ENCODE measurements around the gene TPI1.

The TPI1 gene

GRCh38 chr12:6829536-6830220 is 37.7 kb upstream of the TPI1 start:
- Histone ChIP-seq H3K4me3 (ENCODE audit: low read depth, low read length, poor library complexity, severe bottlenecking) (peak overlapping the region; percentile 39), H4K20me1 (ENCODE audit: insufficient read depth, low read length) (no peaks in the 10 kb centered on the region), H3K4me2 (ENCODE audit: low read length) (peak overlapping the region; percentile 49; the same call in 1 of the 2 replicates), H3K4me1 (ENCODE audit: insufficient read depth, low read length, severe bottlenecking) (peaks cover 6% of the 10 kb centered on the region), H3K36me3 (ENCODE audit: insufficient read depth, low read length) (no peaks in the 10 kb centered on the region), H3K27ac (ENCODE audit: low read depth, low read length, poor library complexity, severe bottlenecking) (no peak overlapping the region), H3K9me2 (ENCODE audit: low read depth, low read length) (no peaks in the 10 kb centered on the region), H3K79me2 (ENCODE audit: insufficient read depth, low read length) (no peaks in the 10 kb centered on the region), H3K9ac (ENCODE audit: low read length) (no peak overlapping the region), H3K9me3 (ENCODE audit: low read length) (no peaks in the 10 kb centered on the region), H2AFZ (ENCODE audit: low read length) (no peak overlapping the region), H3F3A (ENCODE audit: insufficient read depth, low read length) (no peaks in the 10 kb centered on the region), H3K27me3 (ENCODE audit: insufficient read depth, low read length) (0 out of 2 replicates have a peak, but pooled peaks cover 5% of the 10 kb centered on the region)
- TF ChIP-seq EZH2 (IDR thresholded peaks at IDR 0.05; ENCODE audit: borderline replicate concordance, low read length) (no peak), CTCF (IDR thresholded peaks at IDR 0.05; ENCODE audit: low read length) (no peak)

- Histone ChIP-seq H3K9ac (ENCODE audit: low read length) (no peak overlapping the region), H3K4me2 (ENCODE audit: low read length) (no peak overlapping the region)
Observed at GRCh38 chr12:6830286-6830890, 36.9 kb upstream of the TPI1 start.

DNA sequence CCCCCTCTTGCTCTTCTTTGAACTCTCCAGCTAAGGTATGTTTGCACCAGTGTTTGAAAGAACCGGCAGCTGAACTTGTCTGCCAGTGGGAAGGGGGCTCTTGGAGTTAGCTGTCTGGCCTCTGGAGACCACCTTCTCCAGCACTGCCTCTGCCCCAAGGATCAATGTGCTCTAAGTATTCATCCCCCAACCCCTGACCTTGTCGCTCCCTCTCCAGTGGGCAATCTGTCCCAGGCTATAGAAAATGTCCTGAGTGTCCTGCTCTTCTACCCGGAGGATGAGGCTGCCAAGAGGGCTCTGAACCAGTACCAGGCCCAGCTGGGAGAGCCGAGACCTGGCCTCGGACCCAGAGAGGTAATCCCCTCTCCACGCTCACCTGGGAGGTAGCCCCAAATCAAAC is 36.3 kb upstream of the TPI1 start:
- TF ChIP-seq CTCF (IDR thresholded peaks at IDR 0.05; ENCODE audit: low read length) (no peak), EZH2 (IDR thresholded peaks at IDR 0.05; ENCODE audit: borderline replicate concordance, low read length) (no peak)
- no peaks in the 10 kb centered on the region for H3K27me3 ChIP-seq (ENCODE audit: insufficient read depth, low read length)

More at GRCh38 chr12:6830286-6830890, 36.9 kb upstream of the TPI1 start:
- Histone ChIP-seq H2AFZ (ENCODE audit: low read length) (no peak overlapping the region), H3K9me3 (ENCODE audit: low read length) (no peaks in the 10 kb centered on the region), H3K4me1 (ENCODE audit: insufficient read depth, low read length, severe bottlenecking) (peaks cover 6% of the 10 kb centered on the region), H3F3A (ENCODE audit: insufficient read depth, low read length) (no peaks in the 10 kb centered on the region), H3K36me3 (ENCODE audit: insufficient read depth, low read length) (no peaks in the 10 kb centered on the region), H3K79me2 (ENCODE audit: insufficient read depth, low read length) (no peaks in the 10 kb centered on the region), H3K4me3 (ENCODE audit: low read depth, low read length, poor library complexity, severe bottlenecking) (no peak overlapping the region), H3K9me2 (ENCODE audit: low read depth, low read length) (no peaks in the 10 kb centered on the region), H3K27me3 (ENCODE audit: insufficient read depth, low read length) (0 out of 2 replicates have a peak, but pooled peaks cover under 1% of the 10 kb centered on the region), H3K27ac (ENCODE audit: low read depth, low read length, poor library complexity, severe bottlenecking) (no peak overlapping the region), H4K20me1 (ENCODE audit: insufficient read depth, low read length) (no peaks in the 10 kb centered on the region)
- no peak for TF ChIP-seq CTCF (IDR thresholded peaks at IDR 0.05; ENCODE audit: low read length)
- no peak for TF ChIP-seq EZH2 (IDR thresholded peaks at IDR 0.05; ENCODE audit: borderline replicate concordance, low read length)

More for the DNA sequence above, 36.3 kb upstream of the TPI1 start:
- no peak overlapping the region for H3K27ac ChIP-seq (ENCODE audit: low read depth, low read length, poor library complexity, severe bottlenecking)
- no peaks in the 10 kb centered on the region for H3K79me2 ChIP-seq (ENCODE audit: insufficient read depth, low read length)
- no peak overlapping the region for H2AFZ ChIP-seq (ENCODE audit: low read length)
- peaks cover 10% of the 10 kb centered on the region for H3K4me1 ChIP-seq (ENCODE audit: insufficient read depth, low read length, severe bottlenecking)
- no peaks in the 10 kb centered on the region for H3K9me3 ChIP-seq (ENCODE audit: low read length)
- H3K9ac ChIP-seq (ENCODE audit: low read length): no peak overlapping the region
- H3F3A ChIP-seq (ENCODE audit: insufficient read depth, low read length): no peaks in the 10 kb centered on the region
- H3K4me3 ChIP-seq (ENCODE audit: low read depth, low read length, poor library complexity, severe bottlenecking): no peak overlapping the region
- H4K20me1 ChIP-seq (ENCODE audit: insufficient read depth, low read length): no peaks in the 10 kb centered on the region
- H3K4me2 ChIP-seq (ENCODE audit: low read length): no peak overlapping the region
- no peaks in the 10 kb centered on the region for H3K36me3 ChIP-seq (ENCODE audit: insufficient read depth, low read length)
- H3K9me2 ChIP-seq (ENCODE audit: low read depth, low read length): no peaks in the 10 kb centered on the region

Data from OCI-LY1 (cell line).